HepG2 (cell line): ENCODE data around the gene PPAT. TPM values are rescaled to one million over a fixed set of nuclear protein-coding genes. Genes with fewer than 3 reads are reported as not detected.

Experiments used
- EHMT2 ChIP-seq: fragments of 200-600 bp; sonication (generic); IDR thresholded peaks from 2 replicates; pipeline ENCODE4 v1.7.0; 2017; ENCODE audit warnings: antibody characterized with exemption, low read depth, low read length, borderline replicate concordance
- GATAD1 ChIP-seq: IDR thresholded peaks from 2 replicates; pipeline ENCODE4 v1.6.1; 2016; ENCODE audit warnings: missing genetic modification reagents, missing compliant biosample characterization
- HNRNPLL ChIP-seq: fragments of 200-400 bp; formaldehyde crosslinking; IDR thresholded peaks from 2 replicates; pipeline ENCODE4 v1.6.1; 2017; ENCODE audit warnings: mild to moderate bottlenecking, low read depth, low read length; ENCODE audit not compliant: poor library complexity, severe bottlenecking
- ISL2 ChIP-seq: sonication (generic); formaldehyde crosslinking; IDR thresholded peaks from 2 replicates; pipeline ENCODE4 v1.5.0; 2020; ENCODE audit warnings: missing genetic modification reagents
- MIER2 ChIP-seq: IDR thresholded peaks from 2 replicates; pipeline ENCODE4 v1.6.1; 2016; ENCODE audit warnings: missing biosample characterization, missing genetic modification reagents
- MXD3 ChIP-seq: IDR thresholded peaks from 2 replicates; pipeline ENCODE4 v1.6.1; 2016; ENCODE audit warnings: mild to moderate bottlenecking, missing biosample characterization, missing genetic modification reagents
- NFAT5 ChIP-seq: sonication (generic); formaldehyde crosslinking; IDR thresholded peaks from 2 replicates; pipeline ENCODE4 v1.4.0; 2020; ENCODE audit warnings: missing genetic modification reagents
- SPEN ChIP-seq: sonication (generic); formaldehyde crosslinking; IDR thresholded peaks from 2 replicates; pipeline ENCODE4 v1.5.1; 2020; ENCODE audit warnings: low read depth, mild to moderate bottlenecking, missing genetic modification reagents
- ZFP90 ChIP-seq: sonication (generic); formaldehyde crosslinking; IDR thresholded peaks from 2 replicates; pipeline ENCODE4 v1.8.0; 2022; ENCODE audit warnings: missing genetic modification reagents, mild to moderate bottlenecking, inconsistent platforms, borderline replicate concordance
- ZNF432 ChIP-seq: sonication (generic); formaldehyde crosslinking; IDR thresholded peaks from 2 replicates; pipeline ENCODE4 v1.5.0; 2020; ENCODE audit warnings: missing genetic modification reagents, mild to moderate bottlenecking, borderline replicate concordance
- ZNF569 ChIP-seq: sonication (generic); formaldehyde crosslinking; IDR thresholded peaks from 2 replicates; pipeline ENCODE4 v1.5.0; 2020; ENCODE audit warnings: mild to moderate bottlenecking, missing genetic modification reagents, moderate library complexity, borderline replicate concordance
- ZNF883 ChIP-seq: sonication (generic); formaldehyde crosslinking; IDR thresholded peaks from 2 replicates; pipeline ENCODE4 v1.5.1; 2020; ENCODE audit warnings: mild to moderate bottlenecking, missing genetic modification reagents; ENCODE audit errors: not compliant biosample characterization
- ZSCAN22 ChIP-seq: sonication (generic); formaldehyde crosslinking; IDR thresholded peaks from 2 replicates; pipeline ENCODE4 v1.4.0; 2020; ENCODE audit warnings: mild to moderate bottlenecking, missing genetic modification reagents
- polyA plus RNA-seq, 8 experiments: library from polyadenylated mRNA; depleted of rRNA in 3 of 8; stranded (reverse) in 7 of 8; unstranded in 1 of 8; fragments of >200 nt; fragmentation: Illumina TruSeq in 4 of 8; extraction: Trizol in 4 of 8; gene quantifications; 2 replicates each; pipeline versions ENCODE4 v1.2.1 to v1.2.3, GENCODE V29; 2011 to 2016; ENCODE audit warnings: low read depth in 4 of 8, missing spikeins in 1 of 8, mixed read lengths in 1 of 8; ENCODE audit not compliant: insufficient read depth in 1 of 8
- total RNA-seq, 5 experiments: library from RNA; depleted of rRNA; stranded (reverse); fragments of >200 nt; fragmentation: Illumina TruSeq; extraction: Trizol; gene quantifications; 2 replicates each; pipeline ENCODE4 v1.2.3, GENCODE V29; 2016; ENCODE audit warnings: low read depth in 1 of 5
- TF ChIP-seq, protein P1 (sequence below), 2 experiments: sonication (generic) in 1 of 2; formaldehyde crosslinking in 1 of 2; IDR thresholded peaks; 2 replicates each; pipeline versions ENCODE4 v1.5.1 to v1.6.1; 2011 to 2020; ENCODE audit warnings: borderline replicate concordance in 1 of 2, low read depth in 1 of 2, low read length in 1 of 2, mild to moderate bottlenecking in 1 of 2, missing genetic modification reagents in 1 of 2, moderate library complexity in 1 of 2
- TF ChIP-seq, protein P2 (sequence below): IDR thresholded peaks from 2 replicates; pipeline ENCODE4 v1.4.0; 2020; ENCODE audit warnings: mild to moderate bottlenecking, missing genetic modification reagents

PPAT gene
- total and polyA plus RNA-seq, 2 of the 13 experiments (the other 11 are each of a cell fraction or from before 2014, with no cell fraction given) = 16.9 to 62.6 TPM

DNA sequence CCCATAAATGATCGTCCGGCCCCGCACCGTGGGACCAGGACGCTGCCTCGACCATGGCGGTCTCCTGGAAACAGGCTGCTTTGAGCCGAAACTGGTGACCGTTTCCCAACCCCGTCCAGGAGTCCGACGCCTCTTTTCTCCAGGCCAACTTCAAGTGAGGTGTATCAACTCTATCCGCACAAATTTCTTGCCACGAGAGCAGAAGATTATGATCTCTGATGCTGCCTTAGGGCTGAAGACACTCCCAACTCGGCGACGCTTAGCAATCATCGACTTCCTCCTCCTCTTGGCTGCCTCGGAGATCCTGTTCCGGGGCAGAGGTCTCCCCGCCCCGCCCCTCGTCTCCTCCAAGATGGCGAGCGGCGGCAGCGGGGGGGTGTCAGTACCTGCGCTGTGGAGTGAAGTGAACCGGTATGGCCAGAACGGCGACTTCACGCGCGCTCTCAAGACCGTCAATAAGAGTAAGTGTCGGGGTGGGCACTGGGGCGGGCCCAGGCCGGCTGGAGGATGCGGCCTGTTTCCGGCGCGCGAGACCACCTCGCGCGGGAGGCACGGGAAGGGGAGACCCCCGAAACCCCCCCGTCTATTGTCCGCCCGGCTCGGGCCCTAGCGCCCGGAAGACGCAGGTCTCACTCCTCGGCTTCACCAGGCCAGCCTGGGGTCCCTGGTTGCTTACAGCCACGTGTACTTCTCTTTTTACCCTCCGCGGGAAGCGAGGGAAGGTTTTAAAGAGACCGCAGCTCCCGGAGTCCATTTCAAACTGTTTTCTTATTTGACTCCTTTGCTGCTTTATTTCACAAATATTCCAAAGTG lies 32.1 kb upstream of the PPAT start, which contains the start of gene SRP72 (continued):
- TF ChIP-seq, protein P1, sequence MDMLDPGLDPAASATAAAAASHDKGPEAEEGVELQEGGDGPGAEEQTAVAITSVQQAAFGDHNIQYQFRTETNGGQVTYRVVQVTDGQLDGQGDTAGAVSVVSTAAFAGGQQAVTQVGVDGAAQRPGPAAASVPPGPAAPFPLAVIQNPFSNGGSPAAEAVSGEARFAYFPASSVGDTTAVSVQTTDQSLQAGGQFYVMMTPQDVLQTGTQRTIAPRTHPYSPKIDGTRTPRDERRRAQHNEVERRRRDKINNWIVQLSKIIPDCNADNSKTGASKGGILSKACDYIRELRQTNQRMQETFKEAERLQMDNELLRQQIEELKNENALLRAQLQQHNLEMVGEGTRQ (IDR thresholded peaks at IDR 0.05; ENCODE audit: low read depth, low read length) = no peak
- TF ChIP-seq, protein P1 (CRISPR knock-in tag; IDR thresholded peaks at IDR 0.05; ENCODE audit: borderline replicate concordance) = no peak
- TF ChIP-seq MIER2 (CRISPR knock-in tag) = no peak
- TF ChIP-seq ZNF883 (CRISPR knock-in tag) = no peak
- no peak for TF ChIP-seq ZNF569 (CRISPR knock-in tag)
- TF ChIP-seq HNRNPLL = peak; percentile 41
- TF ChIP-seq ISL2 (CRISPR knock-in tag) = 0 out of 2 replicates have a peak, but pooled peaks have one; percentile 23
- TF ChIP-seq, protein P2, sequence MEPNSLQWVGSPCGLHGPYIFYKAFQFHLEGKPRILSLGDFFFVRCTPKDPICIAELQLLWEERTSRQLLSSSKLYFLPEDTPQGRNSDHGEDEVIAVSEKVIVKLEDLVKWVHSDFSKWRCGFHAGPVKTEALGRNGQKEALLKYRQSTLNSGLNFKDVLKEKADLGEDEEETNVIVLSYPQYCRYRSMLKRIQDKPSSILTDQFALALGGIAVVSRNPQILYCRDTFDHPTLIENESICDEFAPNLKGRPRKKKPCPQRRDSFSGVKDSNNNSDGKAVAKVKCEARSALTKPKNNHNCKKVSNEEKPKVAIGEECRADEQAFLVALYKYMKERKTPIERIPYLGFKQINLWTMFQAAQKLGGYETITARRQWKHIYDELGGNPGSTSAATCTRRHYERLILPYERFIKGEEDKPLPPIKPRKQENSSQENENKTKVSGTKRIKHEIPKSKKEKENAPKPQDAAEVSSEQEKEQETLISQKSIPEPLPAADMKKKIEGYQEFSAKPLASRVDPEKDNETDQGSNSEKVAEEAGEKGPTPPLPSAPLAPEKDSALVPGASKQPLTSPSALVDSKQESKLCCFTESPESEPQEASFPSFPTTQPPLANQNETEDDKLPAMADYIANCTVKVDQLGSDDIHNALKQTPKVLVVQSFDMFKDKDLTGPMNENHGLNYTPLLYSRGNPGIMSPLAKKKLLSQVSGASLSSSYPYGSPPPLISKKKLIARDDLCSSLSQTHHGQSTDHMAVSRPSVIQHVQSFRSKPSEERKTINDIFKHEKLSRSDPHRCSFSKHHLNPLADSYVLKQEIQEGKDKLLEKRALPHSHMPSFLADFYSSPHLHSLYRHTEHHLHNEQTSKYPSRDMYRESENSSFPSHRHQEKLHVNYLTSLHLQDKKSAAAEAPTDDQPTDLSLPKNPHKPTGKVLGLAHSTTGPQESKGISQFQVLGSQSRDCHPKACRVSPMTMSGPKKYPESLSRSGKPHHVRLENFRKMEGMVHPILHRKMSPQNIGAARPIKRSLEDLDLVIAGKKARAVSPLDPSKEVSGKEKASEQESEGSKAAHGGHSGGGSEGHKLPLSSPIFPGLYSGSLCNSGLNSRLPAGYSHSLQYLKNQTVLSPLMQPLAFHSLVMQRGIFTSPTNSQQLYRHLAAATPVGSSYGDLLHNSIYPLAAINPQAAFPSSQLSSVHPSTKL (CRISPR knock-in tag) = peak; percentile 26; the same call in 1 of the 2 replicates
- TF ChIP-seq ZNF432 (CRISPR knock-in tag) = no peak
- TF ChIP-seq NFAT5 (CRISPR knock-in tag) = no peak
- TF ChIP-seq MXD3 = no peak
- no peak for TF ChIP-seq ZFP90 (CRISPR knock-in tag)
- no peak for TF ChIP-seq ZSCAN22
- TF ChIP-seq SPEN (CRISPR knock-in tag) = peak; percentile 53
- no peak for TF ChIP-seq EHMT2
- peak; percentile 91 for TF ChIP-seq GATAD1 (CRISPR knock-in tag)
